GM18508 (cell line): ENCODE measurements around the gene H1-8.

Source experiments
- ATAC-seq: cut with Tn5 transposase; IDR thresholded peaks from one replicate; pipeline ENCODE4 v1.9.1; 2021; ENCODE audit warnings: moderate number of reproducible peaks; ENCODE audit not compliant: insufficient read depth, unreplicated experiment

H1-8 gene

GRCh38 chr3:129567176-129567705 lies 24.3 kb downstream of the H1-8 start:
- ATAC-seq: no peak

DNA sequence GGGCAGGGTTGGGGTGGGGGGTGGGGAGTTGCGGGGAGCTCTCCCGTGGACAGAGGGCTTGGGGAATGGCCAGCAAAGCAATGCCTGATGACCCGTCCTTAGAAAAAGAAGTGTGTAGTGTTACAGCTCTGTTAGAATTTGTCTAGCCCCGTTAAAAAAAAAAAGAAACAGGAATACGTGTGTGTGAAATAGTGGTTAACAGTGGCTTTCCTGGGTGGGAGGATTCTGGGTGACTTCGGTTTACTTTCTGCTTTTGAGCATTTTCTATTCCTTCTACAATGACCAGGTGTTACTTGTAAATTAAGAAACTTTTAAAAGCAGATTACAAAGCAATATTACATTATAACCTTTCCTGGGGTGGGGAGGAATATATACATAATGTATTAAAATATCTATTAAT lies 25.0 kb downstream of the H1-8 start:
- ATAC-seq: no peak

- ATAC-seq: no peak
Measured at GRCh38 chr3:129569856-129570255, 26.9 kb downstream of the H1-8 start.

- no peak for ATAC-seq
Measured at GRCh38 chr3:129571605-129572547, 28.9 kb downstream of the H1-8 start.

- no peak for ATAC-seq
Measured at GRCh38 chr3:129572603-129573002, 29.6 kb downstream of the H1-8 start.

DNA sequence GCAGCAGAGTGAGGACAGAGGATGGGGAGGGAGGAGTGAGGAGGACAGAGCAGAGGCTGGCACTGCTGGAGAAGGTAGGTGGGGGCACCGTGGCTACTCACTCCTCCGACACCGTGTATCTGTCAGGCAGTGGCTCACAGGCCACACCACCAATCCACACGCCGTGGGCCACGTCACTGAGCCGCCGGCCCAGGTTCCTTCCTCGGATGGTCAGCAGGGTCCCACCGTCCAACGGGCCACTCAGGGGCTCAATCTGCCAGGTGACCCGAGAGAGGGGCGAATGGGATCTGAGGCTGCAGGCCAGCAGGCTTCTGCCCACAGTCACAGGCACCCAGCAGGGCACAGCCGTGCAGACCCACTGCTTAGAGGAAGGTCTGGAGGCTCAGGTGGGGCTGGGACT lies 30.5 kb downstream of the H1-8 start:
- no peak for ATAC-seq

- ATAC-seq: no peak
Measured at GRCh38 chr3:129574206-129574605, 31.2 kb downstream of the H1-8 start.

DNA sequence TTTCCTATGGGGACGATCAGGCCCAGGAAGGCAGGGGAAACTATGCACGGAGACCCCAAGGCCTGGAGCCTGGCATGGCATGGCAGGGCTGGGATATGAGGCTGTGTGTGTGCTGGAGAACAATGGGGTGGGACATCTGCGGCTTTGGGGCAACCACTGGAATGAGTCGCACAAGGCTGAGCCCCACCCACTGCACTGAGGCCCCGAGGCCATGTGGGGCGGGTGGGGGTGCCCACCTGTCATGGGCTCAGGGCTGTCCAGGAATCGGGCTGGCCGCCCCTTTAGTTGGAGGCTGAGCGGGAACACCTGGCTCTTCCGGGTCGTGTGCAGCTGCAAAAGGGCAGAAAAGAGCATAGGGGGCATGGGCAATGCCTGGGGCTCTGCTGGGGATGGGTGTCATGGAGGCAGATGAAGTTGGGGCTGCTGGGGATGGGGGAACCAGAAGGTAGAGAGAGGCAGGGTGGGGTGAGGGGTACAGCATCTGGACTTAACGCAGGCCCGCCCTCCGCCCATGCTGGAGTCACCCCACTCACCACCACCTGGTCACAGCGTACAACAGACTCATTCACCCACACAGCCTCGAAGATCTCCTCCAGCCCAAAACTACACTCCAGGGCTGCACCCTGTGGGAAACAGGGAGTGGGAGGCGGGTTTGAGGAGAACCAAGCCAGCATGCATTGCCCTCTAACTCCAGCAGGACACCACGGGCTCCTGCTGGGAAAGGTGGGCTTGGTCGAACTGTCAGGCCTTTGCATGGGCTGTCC lies 32.4 kb downstream of the H1-8 start:
- ATAC-seq: no peak

GRCh38 chr3:129575997-129576384 lies 33.0 kb downstream of the H1-8 start:
- ATAC-seq: no peak

- no peak for ATAC-seq
Measured at GRCh38 chr3:129576514-129577352, 33.8 kb downstream of the H1-8 start.

- ATAC-seq: no peak
Measured at GRCh38 chr3:129577366-129577765, 34.4 kb downstream of the H1-8 start.

DNA sequence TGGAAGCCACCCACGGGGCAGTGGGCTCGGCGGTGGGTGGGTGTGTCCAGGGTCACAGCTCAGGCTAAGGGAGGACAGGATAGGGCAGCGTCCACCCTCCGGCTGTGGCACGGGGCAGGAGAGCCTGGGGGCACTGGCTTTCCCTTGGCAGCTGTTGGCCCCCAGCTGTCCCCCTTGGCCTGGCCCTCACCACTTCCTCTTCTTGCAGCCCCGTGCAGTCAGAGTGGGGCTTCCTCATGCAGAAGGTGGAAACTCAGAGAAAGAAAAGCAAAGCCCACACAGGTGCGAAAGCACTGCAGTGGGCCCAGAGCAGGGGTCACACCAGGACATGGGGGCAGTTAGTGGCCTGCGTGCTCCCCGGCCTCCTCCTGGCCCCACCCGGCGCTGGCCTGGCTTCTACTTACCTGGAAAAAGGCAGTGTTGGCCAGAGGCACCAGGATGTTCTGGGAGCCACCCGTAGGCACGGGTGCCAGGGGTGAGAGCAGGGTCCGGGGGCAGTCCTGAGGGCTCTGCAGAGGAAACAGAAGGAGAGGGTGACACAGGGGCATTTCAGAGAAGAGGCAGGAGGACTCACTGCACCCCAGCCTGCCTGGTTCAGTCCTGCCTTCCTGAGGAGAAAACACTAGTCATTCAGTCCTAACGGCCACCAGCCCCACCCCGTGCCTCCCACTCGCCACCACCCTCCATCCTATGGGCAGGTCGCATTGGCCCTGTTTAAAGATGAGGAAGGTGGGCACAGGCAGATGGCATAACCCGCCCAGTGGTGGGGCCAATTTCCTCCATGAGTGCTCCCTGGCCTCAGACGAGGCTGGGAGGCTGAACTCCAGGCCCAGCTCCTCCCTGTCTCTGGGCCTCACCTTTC lies 35.2 kb downstream of the H1-8 start:
- ATAC-seq: no peak

DNA sequence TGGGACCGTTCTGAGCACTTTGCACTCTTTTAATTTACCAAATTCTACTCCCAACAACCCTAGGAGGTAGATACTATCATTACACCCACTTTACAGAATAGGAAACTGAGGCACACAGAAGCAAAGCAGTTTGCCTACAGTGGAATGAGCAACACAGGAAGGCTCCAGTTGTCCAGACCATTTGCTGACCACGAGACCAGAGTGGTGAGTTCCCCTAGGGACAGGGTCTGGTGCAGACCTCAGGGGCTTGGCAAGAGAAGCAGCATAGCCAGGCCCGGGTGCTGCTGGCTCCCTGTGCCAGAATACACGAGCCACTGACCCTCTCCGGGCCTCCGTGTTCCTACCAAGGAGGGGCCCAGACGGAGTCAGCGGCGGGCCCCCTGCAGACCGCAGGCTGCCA lies 37.0 kb downstream of the H1-8 start:
- ATAC-seq: no peak

GRCh38 chr3:129581623-129582022 lies 38.6 kb downstream of the H1-8 start:
- ATAC-seq: no peak

DNA sequence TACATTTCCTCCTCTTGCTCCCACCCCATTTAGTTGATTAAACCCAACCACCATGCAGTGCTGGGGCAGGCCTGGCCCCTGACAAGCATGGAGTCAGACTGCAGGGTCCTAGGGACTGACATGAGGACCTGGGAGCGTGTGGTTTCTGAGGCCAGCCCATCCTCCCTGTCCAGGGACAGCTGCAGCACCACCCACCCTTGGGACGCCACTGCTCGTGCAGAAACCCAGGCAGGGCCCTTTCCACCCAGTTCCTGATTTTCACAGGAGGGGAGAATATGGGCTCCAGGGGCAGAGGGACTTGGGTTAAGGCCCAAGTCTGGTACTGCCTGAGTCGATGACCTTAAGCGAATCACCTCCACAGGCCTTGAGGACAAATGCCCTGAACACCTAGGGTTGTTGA lies 39.8 kb downstream of the H1-8 start:
- no peak for ATAC-seq

- ATAC-seq: no peak
Measured at GRCh38 chr3:129583289-129583688, 40.3 kb downstream of the H1-8 start.

DNA sequence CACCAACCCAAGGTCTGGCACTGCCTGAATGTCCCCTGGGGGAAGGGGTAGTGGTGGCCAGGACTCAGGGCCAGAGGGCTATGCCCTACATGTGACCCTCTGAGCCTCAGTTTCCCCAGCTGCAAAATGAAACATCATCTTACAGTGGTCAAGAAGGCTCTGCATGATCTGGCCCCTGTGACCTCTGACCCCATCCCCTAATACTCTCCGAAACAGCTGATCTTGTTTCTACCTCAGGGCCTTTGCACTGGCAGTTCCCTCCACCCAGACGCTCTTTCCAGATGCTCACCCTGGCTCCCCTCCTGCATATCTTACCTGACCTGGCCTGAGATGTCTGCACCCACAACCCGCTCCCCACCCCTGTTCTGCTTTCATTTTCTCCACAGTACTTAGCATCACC lies 41.7 kb downstream of the H1-8 start:
- ATAC-seq: no peak

GRCh38 chr3:129585949-129586657 lies 43.1 kb downstream of the H1-8 start:
- no peak for ATAC-seq
